HG03196 (cell line): ENCODE data around the gene TRIM7.
"Not testable (repeated sequence)": the region's sequence is repeated elsewhere in the genome, so short reads cannot be mapped to it uniquely, and the experiment has no call there.

ENCODE experiments used
- ATAC-seq: cut with Tn5 transposase; IDR thresholded peaks from one replicate; pipeline ENCODE4 v1.9.1; 2021; ENCODE audit not compliant: unreplicated experiment

TRIM7 gene

DNA sequence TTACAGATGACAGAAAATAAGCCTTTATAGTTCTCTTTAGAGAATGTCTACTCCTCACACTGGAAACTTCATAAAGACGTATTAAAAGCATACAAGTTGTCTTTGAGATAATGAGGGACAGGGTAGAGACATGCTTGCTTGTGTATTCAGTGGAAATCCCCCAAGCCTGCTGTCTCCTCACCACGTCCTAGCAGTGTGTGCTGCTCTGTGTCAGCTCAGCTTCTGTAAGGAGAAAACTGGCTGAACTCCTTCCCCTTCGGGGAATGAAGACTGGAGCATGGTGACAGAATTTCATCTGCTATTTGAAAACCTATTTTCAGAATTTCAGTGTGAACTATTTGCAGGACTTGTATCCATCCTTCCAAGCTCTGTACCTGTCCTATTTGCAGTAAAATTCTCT, 48.2 kb downstream of the TRIM7 start:
- no peak for ATAC-seq

DNA sequence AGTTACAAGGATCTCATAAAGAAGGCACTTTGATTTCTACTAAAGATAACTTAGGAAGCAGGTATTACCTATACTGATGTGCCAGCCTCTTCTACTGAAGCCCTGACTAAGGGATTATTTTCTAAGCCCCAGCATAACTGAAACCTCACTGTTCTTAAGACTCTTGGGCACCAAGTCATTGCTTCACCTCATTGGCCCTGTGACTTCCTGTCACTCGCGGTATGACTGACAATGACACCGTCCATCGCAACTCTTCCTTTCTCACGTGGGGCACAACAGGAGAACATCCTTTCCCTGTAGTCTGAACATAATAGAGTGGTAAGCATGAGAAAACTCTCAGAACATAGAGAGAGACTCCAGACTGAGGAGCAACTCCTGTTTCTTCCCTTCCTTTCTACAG, 51.2 kb downstream of the TRIM7 start:
- peak; percentile 42 for ATAC-seq

- ATAC-seq = no peak
Observed at GRCh38 chr5:181152406-181152805, 52.6 kb downstream of the TRIM7 start.

DNA sequence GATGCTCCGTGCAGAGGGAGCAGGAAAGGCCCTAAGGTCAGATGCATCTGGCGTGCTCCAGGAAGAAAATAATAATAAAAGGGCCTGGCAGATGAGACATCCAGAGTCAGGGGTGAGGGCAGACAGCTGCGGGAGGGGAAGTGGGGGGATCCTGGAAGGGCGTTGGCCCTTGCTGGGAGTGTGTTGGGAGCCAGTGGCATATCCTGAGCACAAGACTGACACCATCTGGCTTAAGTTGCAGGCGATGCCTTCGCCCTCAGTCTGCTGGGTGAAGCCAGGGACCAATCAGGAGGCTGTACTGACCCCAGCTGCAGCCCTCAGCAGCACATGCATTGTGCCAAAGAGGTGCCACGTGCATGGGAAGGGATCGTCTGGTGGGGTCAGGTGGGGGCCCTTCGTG, 53.9 kb downstream of the TRIM7 start:
- no peak for ATAC-seq

GRCh38 chr5:181149806-181150733, 54.9 kb downstream of the TRIM7 start:
- ATAC-seq = no peak

- no peak for ATAC-seq
Observed at GRCh38 chr5:181149355-181149754, 55.6 kb downstream of the TRIM7 start.

DNA sequence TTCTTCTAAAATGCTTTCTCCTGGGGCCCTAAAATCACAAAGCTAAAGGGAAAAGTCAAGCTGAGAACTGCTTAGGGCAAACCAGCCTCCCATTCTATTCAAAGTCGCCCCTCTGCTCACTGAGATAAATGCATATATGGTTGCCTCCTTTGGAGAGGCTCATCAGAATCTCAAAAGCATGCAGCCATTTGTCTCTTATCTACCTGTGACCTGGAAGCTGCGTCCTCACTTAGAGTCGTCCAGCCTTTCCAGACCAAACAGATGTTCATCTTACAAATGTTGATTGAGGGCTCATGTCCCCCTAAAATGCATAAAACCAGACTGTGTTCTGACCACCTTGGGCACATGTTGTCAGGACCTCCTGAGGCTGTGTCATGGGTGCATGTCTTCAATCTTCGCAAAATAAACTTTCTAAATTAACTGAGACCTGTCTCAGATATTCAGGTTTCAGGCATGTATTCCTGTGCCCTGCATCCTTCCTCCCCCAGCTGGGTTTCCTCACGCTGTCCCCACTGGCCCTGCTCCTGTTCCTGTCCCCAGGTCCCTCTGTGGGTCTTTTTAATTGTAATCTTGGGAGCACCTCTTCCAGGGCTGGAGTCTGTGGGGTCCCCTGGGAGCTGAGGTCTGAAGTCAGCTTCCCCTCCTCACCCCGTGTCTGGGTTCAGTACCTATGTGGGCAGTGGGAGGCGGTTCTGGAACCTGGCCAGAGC, 57.9 kb downstream of the TRIM7 start, which contains the start of gene OR2V2:
OR2V2 (plus strand) TSS at position 660 of the 710 bp plus-strand sequence. CDS start 7,357 bp downstream, outside the sequence.
- not testable (repeated sequence) for ATAC-seq

DNA sequence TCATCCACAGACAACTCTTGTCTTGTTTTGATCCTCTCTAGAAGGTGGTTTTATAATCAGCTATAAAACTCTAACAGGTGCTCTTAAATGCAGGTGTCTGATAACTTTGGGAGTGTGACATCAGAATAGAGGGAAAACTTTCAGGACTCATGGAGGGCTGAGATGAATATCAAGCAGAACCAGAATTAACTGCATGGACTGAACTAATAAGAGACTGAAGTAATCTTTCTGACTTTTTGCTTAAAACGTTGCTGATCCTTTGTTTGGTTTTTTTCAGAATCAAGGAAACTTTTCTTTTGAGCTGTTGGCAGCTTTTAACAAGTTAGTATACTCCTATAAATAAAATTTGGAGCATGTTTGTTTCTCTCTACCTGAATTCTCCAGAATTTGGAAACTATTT, 59.9 kb downstream of the TRIM7 start:
- no peak for ATAC-seq
